Measurements from ENCODE around the gene C11orf98.
"Not testable (repeated sequence)": the region's sequence is repeated elsewhere in the genome, so short reads cannot be mapped to it uniquely, and the experiment has no call there.

The C11orf98 gene

GRCh38 chr11:62622476-62623089 is 42.4 kb downstream of the C11orf98 start:
- H3K4me2 ChIP-seq (ENCODE audit: low read length), result peak overlapping the region; percentile 91; the same call in 1 of the 2 replicates
- peaks cover 35% of the 10 kb centered on the region for H3F3A ChIP-seq (ENCODE audit: control insufficient read depth, insufficient read depth)

GRCh38 chr11:62621567-62622470 is 43.2 kb downstream of the C11orf98 start, which contains the start of gene B3GAT3:
Gene B3GAT3, minus strand, starts transcription at chr11:62621986. Its CDS starts 39 bp downstream, at chr11:62621947.
- peaks cover 17% of the 10 kb centered on the region for H3K4me1 ChIP-seq (ENCODE audit: control insufficient read depth, low read length)
- H3K27ac ChIP-seq (ENCODE audit: low read depth, low read length), result peak within 1 kb of the TSS; percentile 87
- peak within 1 kb of the TSS; percentile 89 for H3K4me3 ChIP-seq (ENCODE audit: low read length)
- H3K27me3 ChIP-seq (ENCODE audit: control insufficient read depth, low read length), result no peaks in the 10 kb centered on the region
- peak within 1 kb of the TSS; percentile 91 for H3K4me2 ChIP-seq (ENCODE audit: low read length)
- no peaks in the 10 kb centered on the region for H4K20me1 ChIP-seq (ENCODE audit: control insufficient read depth, insufficient read depth, low read depth, low read length)
- peaks cover 26% of the 10 kb centered on the region for H3K79me2 ChIP-seq (ENCODE audit: control insufficient read depth, low read length)
- H3K9me3 ChIP-seq (ENCODE audit: control insufficient read depth, insufficient read depth, low read length), result no peaks in the 10 kb centered on the region
- TF ChIP-seq CTCF (IDR thresholded peaks at IDR 0.05; ENCODE audit: low read depth, low read length, poor library complexity, severe bottlenecking) (no peak), EZH2phosphoT487 (IDR thresholded peaks at IDR 0.05; ENCODE audit: borderline replicate concordance, low read length) (no peak)
- H3F3A ChIP-seq (ENCODE audit: control insufficient read depth, insufficient read depth), result peaks cover 35% of the 10 kb centered on the region
- no peaks in the 10 kb centered on the region for H3K9me2 ChIP-seq (replicated peaks; ENCODE audit: control insufficient read depth, low read length)
- peaks cover 51% of the 10 kb centered on the region for H3K36me3 ChIP-seq (ENCODE audit: control insufficient read depth, low read length)

More at GRCh38 chr11:62622476-62623089, 42.4 kb downstream of the C11orf98 start:
- H3K36me3 ChIP-seq (ENCODE audit: control insufficient read depth, low read length), result peaks cover 52% of the 10 kb centered on the region
- H3K79me2 ChIP-seq (ENCODE audit: control insufficient read depth, low read length), result peaks cover 26% of the 10 kb centered on the region
- H3K4me1 ChIP-seq (ENCODE audit: control insufficient read depth, low read length), result peaks cover 17% of the 10 kb centered on the region
- H4K20me1 ChIP-seq (ENCODE audit: control insufficient read depth, insufficient read depth, low read depth, low read length), result no peaks in the 10 kb centered on the region
- H3K27ac ChIP-seq (ENCODE audit: low read depth, low read length), result peak overlapping the region; percentile 87
- H3K9me3 ChIP-seq (ENCODE audit: control insufficient read depth, insufficient read depth, low read length), result no peaks in the 10 kb centered on the region
- H3K9me2 ChIP-seq (replicated peaks; ENCODE audit: control insufficient read depth, low read length), result no peaks in the 10 kb centered on the region
- H3K4me3 ChIP-seq (ENCODE audit: low read length), result no peak overlapping the region
- no peaks in the 10 kb centered on the region for H3K27me3 ChIP-seq (ENCODE audit: control insufficient read depth, low read length)
- TF ChIP-seq EZH2phosphoT487 (IDR thresholded peaks at IDR 0.05; ENCODE audit: borderline replicate concordance, low read length) (no peak), CTCF (IDR thresholded peaks at IDR 0.05; ENCODE audit: low read depth, low read length, poor library complexity, severe bottlenecking) (no peak)

- peaks cover 17% of the 10 kb centered on the region for H3K4me1 ChIP-seq (ENCODE audit: control insufficient read depth, low read length)
- no peaks in the 10 kb centered on the region for H4K20me1 ChIP-seq (ENCODE audit: control insufficient read depth, insufficient read depth, low read depth, low read length)
- H3K4me3 ChIP-seq (ENCODE audit: low read length), result peak overlapping the region; percentile 89
- peak overlapping the region; percentile 87 for H3K27ac ChIP-seq (ENCODE audit: low read depth, low read length)
- H3K9me3 ChIP-seq (ENCODE audit: control insufficient read depth, insufficient read depth, low read length), result no peaks in the 10 kb centered on the region
- peak overlapping the region; percentile 91 for H3K4me2 ChIP-seq (ENCODE audit: low read length)
- peaks cover 51% of the 10 kb centered on the region for H3K36me3 ChIP-seq (ENCODE audit: control insufficient read depth, low read length)
- no peaks in the 10 kb centered on the region for H3K9me2 ChIP-seq (replicated peaks; ENCODE audit: control insufficient read depth, low read length)
- peaks cover 35% of the 10 kb centered on the region for H3F3A ChIP-seq (ENCODE audit: control insufficient read depth, insufficient read depth)
- TF ChIP-seq EZH2phosphoT487 (IDR thresholded peaks at IDR 0.05; ENCODE audit: borderline replicate concordance, low read length) (no peak), CTCF (IDR thresholded peaks at IDR 0.05; ENCODE audit: low read depth, low read length, poor library complexity, severe bottlenecking) (no peak)
- H3K27me3 ChIP-seq (ENCODE audit: control insufficient read depth, low read length), result no peaks in the 10 kb centered on the region
- peaks cover 26% of the 10 kb centered on the region for H3K79me2 ChIP-seq (ENCODE audit: control insufficient read depth, low read length)
These were observed 43.9 kb downstream of the C11orf98 start for GRCh38 chr11:62621027-62621566.

GRCh38 chr11:62616957-62617356 is 48.1 kb downstream of the C11orf98 start:
- not testable (repeated sequence) for H3K27me3 ChIP-seq (ENCODE audit: control insufficient read depth, low read length); H3K4me3 ChIP-seq (ENCODE audit: low read length); H3K9me2 ChIP-seq (replicated peaks; ENCODE audit: control insufficient read depth, low read length); H3K27ac ChIP-seq (ENCODE audit: low read depth, low read length); H3K9me3 ChIP-seq (ENCODE audit: control insufficient read depth, insufficient read depth, low read length); H4K20me1 ChIP-seq (ENCODE audit: control insufficient read depth, insufficient read depth, low read depth, low read length); H3K4me2 ChIP-seq (ENCODE audit: low read length)
- Histone ChIP-seq H3F3A (ENCODE audit: control insufficient read depth, insufficient read depth) (peaks cover 25% of the 10 kb centered on the region), H3K4me1 (ENCODE audit: control insufficient read depth, low read length) (peaks cover 19% of the 10 kb centered on the region), H3K36me3 (ENCODE audit: control insufficient read depth, low read length) (peaks cover 45% of the 10 kb centered on the region), H3K79me2 (ENCODE audit: control insufficient read depth, low read length) (peaks cover 28% of the 10 kb centered on the region)
